ENCODE measurements around the gene KRT13. TPM values are rescaled to one million over a fixed set of nuclear protein-coding genes. Genes with fewer than 3 reads are reported as not detected.
"Not testable (repeated sequence)": the region's sequence is repeated elsewhere in the genome, so short reads cannot be mapped to it uniquely, and the experiment has no call there.

The KRT13 gene
- total RNA-seq, 1 donor from 2014 or later = not detected

- Mint-ChIP-seq H3K36me3 (ENCODE audit: low read depth, unreplicated experiment) (no peaks in the 10 kb centered on the region), H3K9me3 (ENCODE audit: unreplicated experiment) (no peaks in the 10 kb centered on the region), H3K4me1 (ENCODE audit: unreplicated experiment) (peaks cover 3% of the 10 kb centered on the region), H3K27ac (ENCODE audit: unreplicated experiment) (no peak overlapping the region), H3K27me3 (ENCODE audit: unreplicated experiment) (peaks cover 8% of the 10 kb centered on the region), H3K4me3 (ENCODE audit: unreplicated experiment) (no peak overlapping the region)
- no peak for TF ChIP-seq CTCF (IDR thresholded peaks at IDR 0.05; ENCODE audit: unreplicated experiment)
- no peak for DNase-seq (ENCODE audit: low spot score)
Observed at GRCh38 chr17:41546819-41547218, 41.4 kb upstream of the KRT13 start.

DNA sequence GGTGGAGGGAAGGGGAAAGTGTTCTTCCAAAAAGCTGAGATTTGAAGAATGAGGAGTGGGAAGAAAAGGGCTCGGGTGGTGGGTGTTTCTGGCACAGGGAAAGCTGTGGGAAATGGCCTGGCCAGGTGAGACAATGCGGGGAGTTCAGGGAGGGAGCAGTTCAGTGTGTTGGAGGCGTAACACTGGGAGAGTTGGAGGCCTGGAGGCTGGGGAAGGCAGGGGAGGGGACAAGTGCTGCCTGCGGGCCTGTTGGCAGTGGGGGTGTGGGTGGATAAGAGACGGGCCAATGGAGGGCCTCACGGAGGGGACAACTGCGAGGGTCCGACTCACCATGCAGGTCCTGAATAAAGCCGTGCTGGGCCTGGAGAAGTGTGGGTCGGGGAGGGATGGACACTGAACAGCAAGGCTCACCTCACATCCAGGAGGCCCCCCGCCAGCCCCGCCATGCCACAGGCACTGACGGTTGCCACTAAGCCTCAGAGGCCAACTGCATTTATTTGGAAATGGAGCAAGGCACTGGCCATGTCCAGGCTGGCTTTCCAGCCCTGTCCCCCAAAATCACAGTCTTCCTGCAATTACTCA is 40.5 kb upstream of the KRT13 start:
- no peaks in the 10 kb centered on the region for H3K9me3 Mint-ChIP-seq (ENCODE audit: unreplicated experiment)
- H3K36me3 Mint-ChIP-seq (ENCODE audit: low read depth, unreplicated experiment) = no peaks in the 10 kb centered on the region
- peaks cover 3% of the 10 kb centered on the region for H3K4me1 Mint-ChIP-seq (ENCODE audit: unreplicated experiment)
- TF ChIP-seq CTCF (IDR thresholded peaks at IDR 0.05; ENCODE audit: unreplicated experiment) = no peak
- DNase-seq (ENCODE audit: low spot score) = no peak
- peaks cover 6% of the 10 kb centered on the region for H3K27me3 Mint-ChIP-seq (ENCODE audit: unreplicated experiment)
- H3K4me3 Mint-ChIP-seq (ENCODE audit: unreplicated experiment) = no peak overlapping the region
- H3K27ac Mint-ChIP-seq (ENCODE audit: unreplicated experiment) = no peak overlapping the region

DNA sequence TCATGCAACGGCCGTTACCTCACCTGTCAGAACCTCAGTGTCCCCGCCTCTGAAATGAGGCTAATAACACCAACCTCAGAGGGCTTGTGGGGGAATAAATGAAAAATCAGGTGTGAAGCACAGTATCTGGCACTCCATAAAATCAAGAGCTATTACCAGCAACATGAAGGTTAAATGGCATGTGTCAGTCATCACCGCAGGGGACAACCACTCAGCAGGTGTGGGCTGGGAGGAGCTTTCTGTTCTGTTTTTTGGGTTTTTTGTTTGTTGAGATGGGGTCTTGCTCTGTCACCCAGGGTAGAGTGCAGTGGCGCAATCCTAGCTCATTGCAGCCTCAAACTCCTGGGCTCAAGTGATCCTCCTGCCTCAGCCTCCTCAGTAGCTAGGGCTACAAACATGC is 39.5 kb upstream of the KRT13 start:
- H3K27ac Mint-ChIP-seq (ENCODE audit: unreplicated experiment) = no peak overlapping the region

GRCh38 chr17:41544491-41544892 is 39.1 kb upstream of the KRT13 start:
- TF ChIP-seq CTCF (IDR thresholded peaks at IDR 0.05; ENCODE audit: unreplicated experiment) = no peak
- H3K36me3 Mint-ChIP-seq (ENCODE audit: low read depth, unreplicated experiment) = no peaks in the 10 kb centered on the region
- no peak overlapping the region for H3K27ac Mint-ChIP-seq (ENCODE audit: unreplicated experiment)
- no peak for DNase-seq (ENCODE audit: low spot score)
- H3K4me1 Mint-ChIP-seq (ENCODE audit: unreplicated experiment) = peaks cover 3% of the 10 kb centered on the region
- H3K4me3 Mint-ChIP-seq (ENCODE audit: unreplicated experiment) = no peak overlapping the region
- H3K27me3 Mint-ChIP-seq (ENCODE audit: unreplicated experiment) = peaks cover 5% of the 10 kb centered on the region
- H3K9me3 Mint-ChIP-seq (ENCODE audit: unreplicated experiment) = no peaks in the 10 kb centered on the region

More for the DNA sequence above, 39.5 kb upstream of the KRT13 start:
- no peak overlapping the region for H3K4me3 Mint-ChIP-seq (ENCODE audit: unreplicated experiment)
- no peaks in the 10 kb centered on the region for H3K36me3 Mint-ChIP-seq (ENCODE audit: low read depth, unreplicated experiment)
- peaks cover 3% of the 10 kb centered on the region for H3K4me1 Mint-ChIP-seq (ENCODE audit: unreplicated experiment)
- DNase-seq (ENCODE audit: low spot score) = no peak
- no peaks in the 10 kb centered on the region for H3K9me3 Mint-ChIP-seq (ENCODE audit: unreplicated experiment)
- peaks cover 6% of the 10 kb centered on the region for H3K27me3 Mint-ChIP-seq (ENCODE audit: unreplicated experiment)
- TF ChIP-seq CTCF (IDR thresholded peaks at IDR 0.05; ENCODE audit: unreplicated experiment) = no peak

- H3K27ac Mint-ChIP-seq (ENCODE audit: unreplicated experiment); DNase-seq (ENCODE audit: low spot score); H3K9me3 Mint-ChIP-seq (ENCODE audit: unreplicated experiment); H3K36me3 Mint-ChIP-seq (ENCODE audit: low read depth, unreplicated experiment); H3K4me3 Mint-ChIP-seq (ENCODE audit: unreplicated experiment); H3K27me3 Mint-ChIP-seq (ENCODE audit: unreplicated experiment); H3K4me1 Mint-ChIP-seq (ENCODE audit: unreplicated experiment): not testable (repeated sequence)
Observed at GRCh38 chr17:41542786-41543185, 37.4 kb upstream of the KRT13 start.
